Body of pancreas (tissue), 4 donors: ENCODE results near the gene SNCAIP. TPM values are rescaled to one million over a fixed set of nuclear protein-coding genes. Genes with fewer than 3 reads are reported as not detected.

Experiments
- ATAC-seq: fragments of 150-250 bp; one replicate; pipeline ENCODE4 v1.9.1; 2016
- DNase-seq, 4 donors: peaks; one replicate each; pipeline ENCODE4 v3.0.0-alpha.2; 2019
- H3K27ac ChIP-seq, 4 donors: fragments of 200-600 bp; sonication (generic); 1 replicate in 3 of 4; 2 replicates in 1 of 4; pipeline versions ENCODE4 v1.5.1 to v1.6.1; 2016 to 2019; ENCODE audit warnings: mild to moderate bottlenecking in 1 of 4, mixed read lengths in 1 of 4, moderate library complexity in 1 of 4
- H3K27me3 ChIP-seq, 2 donors: fragments of 200-600 bp; sonication (generic); one replicate each; pipeline ENCODE4 v1.6.0; 2016; ENCODE audit warnings: mild to moderate bottlenecking in 1 of 2
- H3K36me3 ChIP-seq, 2 donors: fragments of 200-600 bp; sonication (generic); replicated peaks in 1 of 2; 2 replicates each; pipeline ENCODE4 v1.5.1; 2016; ENCODE audit warnings: low read depth in 2 of 2; ENCODE audit not compliant: insufficient read depth in 1 of 2
- H3K4me1 ChIP-seq: fragments of 200-600 bp; sonication (generic); one replicate; pipeline ENCODE4 v1.6.0; 2016
- H3K4me3 ChIP-seq, 2 donors: fragments of 200-600 bp; sonication (generic); 1 replicate in 1 of 2; 2 replicates in 1 of 2; pipeline ENCODE4 v1.5.1; 2016 to 2019
- H3K9me3 ChIP-seq, 3 donors: fragments of 200-600 bp; sonication (generic); 1 replicate in 2 of 3; 2 replicates in 1 of 3; pipeline ENCODE4 v1.5.1; 2016
- POLR2A ChIP-seq, 3 donors: fragments of 450-650 bp; IDR thresholded peaks; one replicate each; pipeline ENCODE4 v1.6.1; 2016; ENCODE audit warnings: antibody characterized with exemption in 3 of 3, mild to moderate bottlenecking in 2 of 3
- WGBS, 2 donors: methylation state at CpG; one replicate each; pipeline ENCODE4 v1.1.5; 2017; 5-methylcytosine and 5-hydroxymethylcytosine counted together
- intact Hi-C: fragments of 100-400 bp; cut with DNase I; formaldehyde crosslinking; loops from one replicate; pipeline ENCODE4 v1.15.1; 2023
- total RNA-seq, 2 donors: library from RNA; depleted of rRNA; stranded (reverse); fragments of >200 nt; gene quantifications; one replicate each; pipeline ENCODE4 v1.1.0, GENCODE V29; 2016
- TF ChIP-seq, protein P1 (sequence below), 7 experiments: fragments of 450-650 bp in 4 of 7; fragments of 200-600 bp in 3 of 7; sonication (generic) in 3 of 7; IDR thresholded peaks; one replicate each; pipeline ENCODE4 v1.5.1; 2016 to 2019; ENCODE audit warnings: antibody characterized with exemption in 7 of 7

The SNCAIP gene
- total RNA-seq, 2 donors from 2014 or later, result 1.3 to 2.6 TPM

DNA sequence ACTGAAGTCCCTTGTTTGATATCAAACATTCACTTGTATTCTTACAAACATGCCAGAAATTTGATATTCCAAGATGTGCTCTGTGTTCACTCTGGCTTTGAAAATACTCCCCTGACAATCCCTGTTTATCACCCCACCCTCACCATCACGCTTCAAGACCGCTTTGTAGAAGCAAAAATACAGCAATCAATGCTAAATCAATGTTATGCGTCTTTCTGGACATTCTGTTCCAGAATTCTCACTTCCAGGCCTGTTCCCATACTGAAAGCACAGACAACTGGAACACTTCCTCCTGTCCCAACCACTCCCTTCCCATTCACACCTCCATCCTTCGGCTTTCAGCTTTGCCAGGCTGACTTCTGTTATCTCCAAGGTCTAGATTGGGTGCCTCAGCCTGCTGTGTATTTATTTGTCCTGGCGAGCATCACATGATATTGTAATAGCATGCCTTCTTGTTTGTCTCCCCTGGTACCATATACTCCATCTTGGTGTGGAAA lies 72.8 kb downstream of the SNCAIP start:
- intact Hi-C loops, result no loop called here
- 56 to 65% methylated on average over 5 of the region's 5 CpGs for WGBS, 2 donors
- H3K27me3 ChIP-seq, result no peaks in the 10 kb centered on the region
- no peak for ATAC-seq
- no peak overlapping the region for H3K4me3 ChIP-seq
- no peaks in the 10 kb centered on the region for H3K9me3 ChIP-seq
- H3K36me3 ChIP-seq, result no peaks in the 10 kb centered on the region
- no peaks in the 10 kb centered on the region for H3K4me1 ChIP-seq
- no peak for DNase-seq
- TF ChIP-seq POLR2A (IDR thresholded peaks at IDR 0.05), result no peak
- TF ChIP-seq, protein P1, sequence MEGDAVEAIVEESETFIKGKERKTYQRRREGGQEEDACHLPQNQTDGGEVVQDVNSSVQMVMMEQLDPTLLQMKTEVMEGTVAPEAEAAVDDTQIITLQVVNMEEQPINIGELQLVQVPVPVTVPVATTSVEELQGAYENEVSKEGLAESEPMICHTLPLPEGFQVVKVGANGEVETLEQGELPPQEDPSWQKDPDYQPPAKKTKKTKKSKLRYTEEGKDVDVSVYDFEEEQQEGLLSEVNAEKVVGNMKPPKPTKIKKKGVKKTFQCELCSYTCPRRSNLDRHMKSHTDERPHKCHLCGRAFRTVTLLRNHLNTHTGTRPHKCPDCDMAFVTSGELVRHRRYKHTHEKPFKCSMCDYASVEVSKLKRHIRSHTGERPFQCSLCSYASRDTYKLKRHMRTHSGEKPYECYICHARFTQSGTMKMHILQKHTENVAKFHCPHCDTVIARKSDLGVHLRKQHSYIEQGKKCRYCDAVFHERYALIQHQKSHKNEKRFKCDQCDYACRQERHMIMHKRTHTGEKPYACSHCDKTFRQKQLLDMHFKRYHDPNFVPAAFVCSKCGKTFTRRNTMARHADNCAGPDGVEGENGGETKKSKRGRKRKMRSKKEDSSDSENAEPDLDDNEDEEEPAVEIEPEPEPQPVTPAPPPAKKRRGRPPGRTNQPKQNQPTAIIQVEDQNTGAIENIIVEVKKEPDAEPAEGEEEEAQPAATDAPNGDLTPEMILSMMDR (IDR thresholded peaks at IDR 0.05), result no peak
- H3K27ac ChIP-seq, result no peak overlapping the region

GRCh38 chr5:122385286-122385685 lies 73.2 kb downstream of the SNCAIP start:
- Histone ChIP-seq H3K4me3 (no peak overlapping the region), H3K4me1 (no peaks in the 10 kb centered on the region), H3K36me3 (no peaks in the 10 kb centered on the region), H3K9me3 (no peaks in the 10 kb centered on the region), H3K27me3 (no peaks in the 10 kb centered on the region), H3K27ac (no peak overlapping the region)
- TF ChIP-seq POLR2A (IDR thresholded peaks at IDR 0.05), result no peak
- TF ChIP-seq, protein P1 (IDR thresholded peaks at IDR 0.05), result no peak
- DNase-seq (no peak), ATAC-seq (no peak)
- intact Hi-C loops, result no loop called here
- WGBS, 2 donors, result 67 to 69% methylated on average over 4 of the region's 4 CpGs

DNA sequence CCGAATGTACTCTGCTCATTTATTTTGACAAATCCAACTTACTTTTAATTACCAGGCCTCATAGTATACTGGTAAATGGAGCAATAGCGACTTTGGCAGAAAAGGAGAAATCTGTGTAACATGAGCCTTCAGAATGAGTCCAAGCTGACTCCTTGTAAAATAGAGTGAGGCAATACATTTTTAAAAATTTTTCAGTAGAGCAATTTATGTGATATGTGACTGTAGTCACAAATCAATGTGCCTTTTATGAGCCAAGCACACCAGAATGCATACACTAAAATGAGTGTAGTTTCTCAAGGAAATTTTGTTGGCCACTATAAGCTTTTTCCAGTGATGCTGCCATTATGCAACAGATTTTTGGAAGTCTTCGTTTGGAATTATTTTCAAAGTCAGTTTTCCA lies 73.8 kb downstream of the SNCAIP start:
- no peaks in the 10 kb centered on the region for H3K36me3 ChIP-seq
- DNase-seq (no peak), ATAC-seq (no peak)
- TF ChIP-seq, protein P1 (IDR thresholded peaks at IDR 0.05), result no peak
- no peak for TF ChIP-seq POLR2A (IDR thresholded peaks at IDR 0.05)
- no peaks in the 10 kb centered on the region for H3K27me3 ChIP-seq
- H3K9me3 ChIP-seq, result no peaks in the 10 kb centered on the region
- 60 to 70% methylated on average over 3 of the region's 3 CpGs for WGBS, 2 donors
- no peak overlapping the region for H3K4me3 ChIP-seq
- no peaks in the 10 kb centered on the region for H3K4me1 ChIP-seq
- intact Hi-C loops, result no loop called here
- H3K27ac ChIP-seq, result no peak overlapping the region

DNA sequence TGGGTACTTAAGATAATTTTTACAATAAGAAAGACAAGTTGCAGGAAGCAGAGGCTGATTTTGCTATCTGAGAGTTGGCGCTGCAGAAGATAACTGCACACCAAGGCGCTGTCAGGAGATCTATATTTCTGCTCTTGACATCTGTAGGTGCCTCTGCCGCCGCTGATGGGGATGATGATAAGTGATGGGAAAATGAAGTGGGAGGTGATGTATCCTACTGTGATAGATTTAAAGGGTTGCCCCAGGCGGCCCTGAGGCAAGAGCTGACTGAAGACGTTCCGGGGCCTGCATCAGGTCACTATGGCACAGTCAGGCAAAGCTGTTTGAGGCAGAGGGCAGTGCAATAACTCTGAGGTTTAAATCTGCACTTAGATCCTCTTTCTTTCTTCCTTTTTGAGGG lies 78.1 kb downstream of the SNCAIP start:
- no peaks in the 10 kb centered on the region for H3K9me3 ChIP-seq
- intact Hi-C loops, result no loop called here
- no peaks in the 10 kb centered on the region for H3K36me3 ChIP-seq
- H3K27ac ChIP-seq, result no peak overlapping the region
- no peak for ATAC-seq
- no peak for DNase-seq
- no peak overlapping the region for H3K4me3 ChIP-seq
- 74 to 90% methylated on average over 7 of the region's 7 CpGs for WGBS, 2 donors
- H3K4me1 ChIP-seq, result no peaks in the 10 kb centered on the region
- no peaks in the 10 kb centered on the region for H3K27me3 ChIP-seq
- TF ChIP-seq, protein P1 (IDR thresholded peaks at IDR 0.05), result no peak
- TF ChIP-seq POLR2A (IDR thresholded peaks at IDR 0.05), result no peak

DNA sequence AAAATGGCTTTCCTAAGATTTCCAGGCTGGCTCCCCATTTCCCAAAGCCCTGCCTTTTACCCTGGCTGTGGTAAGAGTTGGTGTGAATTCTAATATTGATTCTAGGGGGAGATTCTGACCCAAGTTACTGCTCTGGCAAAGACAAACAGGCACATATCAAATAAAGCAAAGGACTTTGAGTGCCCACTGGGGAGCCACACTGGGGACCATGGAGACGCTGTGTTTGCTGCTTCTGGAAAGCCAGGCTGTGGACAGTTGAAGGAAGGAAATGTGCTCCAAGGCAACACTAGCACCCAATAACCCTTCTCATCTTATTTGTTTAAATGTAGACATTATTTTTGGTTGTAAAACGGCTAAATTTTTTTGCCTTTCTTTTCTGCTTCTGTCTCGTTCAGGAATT lies 78.7 kb downstream of the SNCAIP start:
- Histone ChIP-seq H3K9me3 (no peaks in the 10 kb centered on the region), H3K36me3 (no peaks in the 10 kb centered on the region), H3K27me3 (no peaks in the 10 kb centered on the region), H3K27ac (no peak overlapping the region), H3K4me1 (no peaks in the 10 kb centered on the region), H3K4me3 (no peak overlapping the region)
- DNase-seq, result no peak
- intact Hi-C loops, result no loop called here
- no peak for ATAC-seq
- TF ChIP-seq, protein P1 (IDR thresholded peaks at IDR 0.05), result no peak
- TF ChIP-seq POLR2A (IDR thresholded peaks at IDR 0.05), result no peak
- WGBS, 2 donors, result 51 to 62% methylated on average over 3 of the region's 3 CpGs
